ENCODE data around the gene LTBP4.

DNA sequence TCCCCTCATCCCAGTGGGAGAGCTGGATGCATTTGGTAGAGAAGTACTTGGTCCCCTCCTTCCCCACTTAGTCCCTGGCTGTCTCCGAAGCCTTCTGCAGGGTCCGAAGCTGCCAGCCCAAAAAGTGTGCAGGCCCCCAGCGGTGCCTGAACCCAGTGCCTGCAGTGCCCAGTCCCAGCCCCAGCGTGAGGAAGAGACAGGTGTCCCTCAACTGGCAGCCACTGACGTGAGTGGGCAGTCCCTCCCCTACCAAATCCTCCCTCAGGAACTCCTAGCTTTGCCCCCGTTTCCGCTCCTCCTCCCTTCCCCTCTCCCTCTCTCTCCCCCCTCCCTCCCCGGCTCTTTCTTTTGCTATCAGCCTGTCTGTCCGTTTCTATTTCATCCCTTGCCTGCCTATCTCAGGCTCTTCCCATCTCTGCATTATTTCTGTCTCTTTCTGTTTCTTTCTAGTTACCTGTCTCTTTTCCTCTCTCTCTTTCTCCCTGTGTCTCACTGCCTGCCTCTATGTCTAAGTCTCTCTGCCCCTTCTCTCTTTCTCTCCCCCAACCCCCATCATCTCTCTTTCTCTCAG is 1.8 kb upstream of the LTBP4 start:
- TF ChIP-seq, protein P1, sequence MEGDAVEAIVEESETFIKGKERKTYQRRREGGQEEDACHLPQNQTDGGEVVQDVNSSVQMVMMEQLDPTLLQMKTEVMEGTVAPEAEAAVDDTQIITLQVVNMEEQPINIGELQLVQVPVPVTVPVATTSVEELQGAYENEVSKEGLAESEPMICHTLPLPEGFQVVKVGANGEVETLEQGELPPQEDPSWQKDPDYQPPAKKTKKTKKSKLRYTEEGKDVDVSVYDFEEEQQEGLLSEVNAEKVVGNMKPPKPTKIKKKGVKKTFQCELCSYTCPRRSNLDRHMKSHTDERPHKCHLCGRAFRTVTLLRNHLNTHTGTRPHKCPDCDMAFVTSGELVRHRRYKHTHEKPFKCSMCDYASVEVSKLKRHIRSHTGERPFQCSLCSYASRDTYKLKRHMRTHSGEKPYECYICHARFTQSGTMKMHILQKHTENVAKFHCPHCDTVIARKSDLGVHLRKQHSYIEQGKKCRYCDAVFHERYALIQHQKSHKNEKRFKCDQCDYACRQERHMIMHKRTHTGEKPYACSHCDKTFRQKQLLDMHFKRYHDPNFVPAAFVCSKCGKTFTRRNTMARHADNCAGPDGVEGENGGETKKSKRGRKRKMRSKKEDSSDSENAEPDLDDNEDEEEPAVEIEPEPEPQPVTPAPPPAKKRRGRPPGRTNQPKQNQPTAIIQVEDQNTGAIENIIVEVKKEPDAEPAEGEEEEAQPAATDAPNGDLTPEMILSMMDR (IDR thresholded peaks at IDR 0.05; ENCODE audit: insufficient read depth, low read depth, low read length), result no peak
- no peak for TF ChIP-seq EZH2 (IDR thresholded peaks at IDR 0.05; ENCODE audit: insufficient read depth, low read length)

Data from astrocyte (in vitro differentiated cells and primary cell).